Gastrocnemius medialis (tissue), 4 donors: ENCODE data around the gene PRDM16. TPM values are rescaled to one million over a fixed set of nuclear protein-coding genes. Genes with fewer than 3 reads are reported as not detected.

ENCODE experiments used
- ATAC-seq, 2 donors: fragments of 150-250 bp; one replicate each; pipeline ENCODE4 v1.9.1; 2016
- DNase-seq, 2 donors: peaks; one replicate each; pipeline ENCODE4 v3.0.0-alpha.2; 2019
- H3K27ac ChIP-seq, 4 donors: fragments of 200-600 bp; sonication (generic); 1 replicate in 1 of 4; 2 replicates in 3 of 4; pipeline ENCODE4 v1.5.1; 2016 to 2018; ENCODE audit warnings: mild to moderate bottlenecking in 2 of 4, moderate library complexity in 1 of 4
- H3K27me3 ChIP-seq, 3 donors: fragments of 200-600 bp; sonication (generic) in 2 of 3; 1 replicate in 1 of 3; 2 replicates in 2 of 3; pipeline versions ENCODE4 v1.5.1 to v1.6.0; 2016 to 2019; ENCODE audit warnings: mild to moderate bottlenecking in 1 of 3, moderate library complexity in 1 of 3
- H3K36me3 ChIP-seq, 2 donors: fragments of 200-600 bp; sonication (generic) in 1 of 2; one replicate each; pipeline ENCODE4 v1.5.1; 2017 to 2018
- H3K4me1 ChIP-seq, 2 donors: fragments of 200-600 bp; sonication (generic) in 1 of 2; one replicate each; pipeline ENCODE4 v1.5.1; 2016 to 2017; ENCODE audit warnings: mild to moderate bottlenecking in 2 of 2
- H3K4me3 ChIP-seq, 4 donors: fragments of 200-600 bp; sonication (generic) in 3 of 4; 1 replicate in 1 of 4; 2 replicates in 3 of 4; pipeline ENCODE4 v1.5.1; 2016 to 2019; ENCODE audit warnings: mild to moderate bottlenecking in 2 of 4
- H3K9me3 ChIP-seq, 3 donors: fragments of 200-600 bp; sonication (generic) in 2 of 3; 1 replicate in 1 of 3; 2 replicates in 2 of 3; pipeline ENCODE4 v1.5.1; 2016 to 2019
- POLR2A ChIP-seq, 2 donors: fragments of 450-650 bp; IDR thresholded peaks; one replicate each; pipeline ENCODE4 v1.6.1; 2017; ENCODE audit warnings: antibody characterized with exemption in 2 of 2, mild to moderate bottlenecking in 2 of 2, moderate library complexity in 2 of 2
- in situ Hi-C, 4 donors: fragments of 200-750 bp; cut with MboI; loops; one replicate each; pipeline versions ENCODE4 v1.15.0 to v1.8.0; 2017; ENCODE audit warnings: low sequenced_read_pairs in 4 of 4
- intact Hi-C: fragments of 100-400 bp; cut with DNase I; formaldehyde crosslinking; loops from one replicate; pipeline ENCODE4 v1.15.1; 2023; ENCODE audit warnings: low total_unique reads
- total RNA-seq, 4 donors: library from RNA; depleted of rRNA; stranded (reverse); fragments of >200 nt; gene quantifications; one replicate each; pipeline versions ENCODE4 v1.1.0 to v1.2.3, GENCODE V29; 2016
- TF ChIP-seq, protein P1 (sequence below), 5 experiments: fragments of 450-650 bp in 3 of 5; fragments of 200-600 bp in 2 of 5; sonication (generic) in 2 of 5; IDR thresholded peaks in 4 of 5; conservative IDR thresholded peaks in 1 of 5; 1 replicate in 4 of 5; 2 replicates in 1 of 5; pipeline ENCODE4 v1.5.1; 2016 to 2019; ENCODE audit warnings: antibody characterized with exemption in 5 of 5, mild to moderate bottlenecking in 3 of 5, moderate library complexity in 3 of 5

The PRDM16 gene
- total RNA-seq, 4 donors from 2014 or later = 0.03 to 0.19 (median 0.17) TPM

GRCh38 chr1:3474016-3474415 lies 405.0 kb downstream of the PRDM16 start:
- intact Hi-C loops (no loop called here), in situ Hi-C loops (no loop called here)
- TF ChIP-seq POLR2A (IDR thresholded peaks at IDR 0.05) = no peak
- TF ChIP-seq, protein P1, sequence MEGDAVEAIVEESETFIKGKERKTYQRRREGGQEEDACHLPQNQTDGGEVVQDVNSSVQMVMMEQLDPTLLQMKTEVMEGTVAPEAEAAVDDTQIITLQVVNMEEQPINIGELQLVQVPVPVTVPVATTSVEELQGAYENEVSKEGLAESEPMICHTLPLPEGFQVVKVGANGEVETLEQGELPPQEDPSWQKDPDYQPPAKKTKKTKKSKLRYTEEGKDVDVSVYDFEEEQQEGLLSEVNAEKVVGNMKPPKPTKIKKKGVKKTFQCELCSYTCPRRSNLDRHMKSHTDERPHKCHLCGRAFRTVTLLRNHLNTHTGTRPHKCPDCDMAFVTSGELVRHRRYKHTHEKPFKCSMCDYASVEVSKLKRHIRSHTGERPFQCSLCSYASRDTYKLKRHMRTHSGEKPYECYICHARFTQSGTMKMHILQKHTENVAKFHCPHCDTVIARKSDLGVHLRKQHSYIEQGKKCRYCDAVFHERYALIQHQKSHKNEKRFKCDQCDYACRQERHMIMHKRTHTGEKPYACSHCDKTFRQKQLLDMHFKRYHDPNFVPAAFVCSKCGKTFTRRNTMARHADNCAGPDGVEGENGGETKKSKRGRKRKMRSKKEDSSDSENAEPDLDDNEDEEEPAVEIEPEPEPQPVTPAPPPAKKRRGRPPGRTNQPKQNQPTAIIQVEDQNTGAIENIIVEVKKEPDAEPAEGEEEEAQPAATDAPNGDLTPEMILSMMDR (IDR thresholded peaks at IDR 0.05 in 4 of 5, conservative IDR thresholded peaks at IDR 0.05 in 1 of 5) = no peak
- ATAC-seq (no peak), DNase-seq (no peak)
- no peaks in the 10 kb centered on the region for H3K27me3 ChIP-seq
- H3K9me3 ChIP-seq = no peaks in the 10 kb centered on the region
- H3K36me3 ChIP-seq = no peaks in the 10 kb centered on the region
- no peak overlapping the region for H3K4me3 ChIP-seq
- no peaks in the 10 kb centered on the region for H3K4me1 ChIP-seq
- no peak overlapping the region for H3K27ac ChIP-seq

- ATAC-seq (no peak), DNase-seq (no peak)
- H3K36me3 ChIP-seq = no peaks in the 10 kb centered on the region
- H3K27ac ChIP-seq = no peak overlapping the region
- H3K27me3 ChIP-seq = no peaks in the 10 kb centered on the region
- H3K9me3 ChIP-seq = no peaks in the 10 kb centered on the region
- H3K4me1 ChIP-seq = no peaks in the 10 kb centered on the region
- in situ Hi-C loops (no loop called here), intact Hi-C loops (no loop called here)
- no peak overlapping the region for H3K4me3 ChIP-seq
- TF ChIP-seq, protein P1 (IDR thresholded peaks at IDR 0.05 in 4 of 5, conservative IDR thresholded peaks at IDR 0.05 in 1 of 5) = no peak
- TF ChIP-seq POLR2A (IDR thresholded peaks at IDR 0.05) = no peak
Observed at GRCh38 chr1:3474421-3474820, 405.4 kb downstream of the PRDM16 start.

DNA sequence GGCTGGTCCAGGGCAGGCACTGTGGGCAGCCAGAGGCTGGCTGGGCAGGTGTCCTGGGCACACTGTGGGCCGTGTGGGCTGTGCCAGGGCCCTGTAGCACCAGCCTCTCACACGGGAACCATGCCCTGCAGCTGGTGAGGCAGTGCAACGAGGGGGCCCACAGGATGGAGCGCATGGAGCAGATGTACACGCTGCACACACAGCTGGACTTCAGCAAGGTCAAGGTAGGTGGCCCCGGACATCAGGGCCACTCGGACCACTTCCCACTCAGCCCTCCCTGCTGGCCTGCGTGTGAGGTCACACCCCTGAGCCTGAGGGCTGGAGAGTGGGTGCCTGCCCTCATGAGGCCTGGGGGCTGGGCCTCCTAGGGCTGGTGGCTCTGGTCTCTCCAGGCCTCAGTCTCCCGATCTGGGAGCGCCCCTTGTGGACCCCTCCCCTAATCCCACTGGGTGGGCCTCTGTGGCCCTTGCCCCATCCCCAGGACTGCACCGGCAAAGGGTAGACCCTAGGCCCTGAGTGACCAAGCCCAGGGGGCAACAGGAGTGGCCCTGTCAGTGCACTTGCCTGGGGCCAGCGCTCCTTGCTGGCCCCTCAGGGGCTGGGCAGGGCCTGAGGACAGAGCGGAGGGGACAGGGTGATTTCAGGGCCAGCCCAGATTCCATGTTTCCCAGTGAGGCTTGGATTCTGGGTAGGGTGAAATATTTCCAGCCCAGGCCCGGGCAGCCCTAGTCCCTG lies 407.0 kb downstream of the PRDM16 start:
- ATAC-seq (no peak), DNase-seq (no peak)
- in situ Hi-C loops (no loop called here), intact Hi-C loops (no loop called here)
- Histone ChIP-seq H3K4me1 (no peaks in the 10 kb centered on the region), H3K27ac (no peak overlapping the region), H3K36me3 (no peaks in the 10 kb centered on the region), H3K27me3 (no peaks in the 10 kb centered on the region), H3K9me3 (no peaks in the 10 kb centered on the region), H3K4me3 (no peak overlapping the region)
- no peak for TF ChIP-seq POLR2A (IDR thresholded peaks at IDR 0.05)
- TF ChIP-seq, protein P1 (IDR thresholded peaks at IDR 0.05 in 4 of 5, conservative IDR thresholded peaks at IDR 0.05 in 1 of 5) = no peak

DNA sequence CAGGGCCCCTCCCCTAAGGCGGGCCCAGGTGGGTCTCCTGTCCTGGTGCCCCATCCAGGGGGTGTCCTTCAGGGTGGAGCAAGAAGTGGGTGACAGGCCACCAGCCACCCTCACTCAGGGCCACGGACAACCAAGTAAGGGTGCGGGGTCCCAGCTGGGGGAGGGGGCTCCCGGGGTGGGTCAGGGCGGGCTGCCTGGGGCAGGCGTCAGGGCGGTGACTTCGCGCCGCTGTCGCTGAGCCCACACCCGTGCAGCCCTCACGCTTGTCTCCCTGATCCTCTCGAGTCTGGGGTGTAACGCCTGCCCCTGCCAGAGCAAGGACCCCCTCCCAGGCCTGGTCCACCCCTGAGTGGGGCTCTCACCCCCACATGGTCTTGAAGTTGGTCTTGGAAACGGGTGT lies 407.7 kb downstream of the PRDM16 start:
- Histone ChIP-seq H3K27me3 (no peaks in the 10 kb centered on the region), H3K27ac (no peak overlapping the region), H3K4me1 (no peaks in the 10 kb centered on the region), H3K9me3 (no peaks in the 10 kb centered on the region), H3K36me3 (no peaks in the 10 kb centered on the region), H3K4me3 (no peak overlapping the region)
- intact Hi-C loops = no loop called here
- TF ChIP-seq, protein P1 (IDR thresholded peaks at IDR 0.05 in 4 of 5, conservative IDR thresholded peaks at IDR 0.05 in 1 of 5) = no peak
- no peak for TF ChIP-seq POLR2A (IDR thresholded peaks at IDR 0.05)
- DNase-seq = no peak
- ATAC-seq = no peak
- in situ Hi-C loops = no loop called here
